C4-2B (cell line): ENCODE measurements around the gene IFNL4.
"Not testable (repeated sequence)": the region's sequence is repeated elsewhere in the genome, so short reads cannot be mapped to it uniquely, and the experiment has no call there.

Experiments used
- ZFX ChIP-seq: fragments of 450-650 bp; IDR thresholded peaks from 2 replicates; pipeline ENCODE4 v1.6.1; 2017
- TF ChIP-seq, protein P1 (sequence below): fragments of 450-650 bp; conservative IDR thresholded peaks from 2 replicates; pipeline ENCODE4 v1.5.1; 2017; ENCODE audit warnings: mild to moderate bottlenecking

DNA sequence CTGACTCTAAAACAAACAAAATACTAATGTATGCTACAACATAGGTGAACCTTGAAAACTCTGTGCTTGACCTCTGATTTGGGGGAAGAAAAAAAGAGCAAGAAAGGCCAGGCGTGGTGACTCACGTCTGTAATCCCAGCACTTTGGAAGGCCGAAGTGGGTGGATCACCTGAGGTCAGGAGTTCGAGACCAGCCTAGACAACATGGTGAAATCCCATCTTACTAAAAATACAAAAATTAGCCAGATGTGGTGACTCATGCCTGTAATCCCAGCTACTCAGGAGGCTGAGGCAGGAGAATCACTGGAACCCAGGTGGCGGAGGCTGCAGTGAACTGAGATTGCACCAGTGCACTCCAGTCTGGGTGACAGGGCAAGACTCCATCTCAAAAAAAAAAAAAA lies 25.2 kb upstream of the IFNL4 start:
- TF ChIP-seq, protein P1, sequence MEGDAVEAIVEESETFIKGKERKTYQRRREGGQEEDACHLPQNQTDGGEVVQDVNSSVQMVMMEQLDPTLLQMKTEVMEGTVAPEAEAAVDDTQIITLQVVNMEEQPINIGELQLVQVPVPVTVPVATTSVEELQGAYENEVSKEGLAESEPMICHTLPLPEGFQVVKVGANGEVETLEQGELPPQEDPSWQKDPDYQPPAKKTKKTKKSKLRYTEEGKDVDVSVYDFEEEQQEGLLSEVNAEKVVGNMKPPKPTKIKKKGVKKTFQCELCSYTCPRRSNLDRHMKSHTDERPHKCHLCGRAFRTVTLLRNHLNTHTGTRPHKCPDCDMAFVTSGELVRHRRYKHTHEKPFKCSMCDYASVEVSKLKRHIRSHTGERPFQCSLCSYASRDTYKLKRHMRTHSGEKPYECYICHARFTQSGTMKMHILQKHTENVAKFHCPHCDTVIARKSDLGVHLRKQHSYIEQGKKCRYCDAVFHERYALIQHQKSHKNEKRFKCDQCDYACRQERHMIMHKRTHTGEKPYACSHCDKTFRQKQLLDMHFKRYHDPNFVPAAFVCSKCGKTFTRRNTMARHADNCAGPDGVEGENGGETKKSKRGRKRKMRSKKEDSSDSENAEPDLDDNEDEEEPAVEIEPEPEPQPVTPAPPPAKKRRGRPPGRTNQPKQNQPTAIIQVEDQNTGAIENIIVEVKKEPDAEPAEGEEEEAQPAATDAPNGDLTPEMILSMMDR, result not testable (repeated sequence)
- TF ChIP-seq ZFX, result not testable (repeated sequence)
